Measurements from ENCODE around the gene MKNK1.

MKNK1 gene

DNA sequence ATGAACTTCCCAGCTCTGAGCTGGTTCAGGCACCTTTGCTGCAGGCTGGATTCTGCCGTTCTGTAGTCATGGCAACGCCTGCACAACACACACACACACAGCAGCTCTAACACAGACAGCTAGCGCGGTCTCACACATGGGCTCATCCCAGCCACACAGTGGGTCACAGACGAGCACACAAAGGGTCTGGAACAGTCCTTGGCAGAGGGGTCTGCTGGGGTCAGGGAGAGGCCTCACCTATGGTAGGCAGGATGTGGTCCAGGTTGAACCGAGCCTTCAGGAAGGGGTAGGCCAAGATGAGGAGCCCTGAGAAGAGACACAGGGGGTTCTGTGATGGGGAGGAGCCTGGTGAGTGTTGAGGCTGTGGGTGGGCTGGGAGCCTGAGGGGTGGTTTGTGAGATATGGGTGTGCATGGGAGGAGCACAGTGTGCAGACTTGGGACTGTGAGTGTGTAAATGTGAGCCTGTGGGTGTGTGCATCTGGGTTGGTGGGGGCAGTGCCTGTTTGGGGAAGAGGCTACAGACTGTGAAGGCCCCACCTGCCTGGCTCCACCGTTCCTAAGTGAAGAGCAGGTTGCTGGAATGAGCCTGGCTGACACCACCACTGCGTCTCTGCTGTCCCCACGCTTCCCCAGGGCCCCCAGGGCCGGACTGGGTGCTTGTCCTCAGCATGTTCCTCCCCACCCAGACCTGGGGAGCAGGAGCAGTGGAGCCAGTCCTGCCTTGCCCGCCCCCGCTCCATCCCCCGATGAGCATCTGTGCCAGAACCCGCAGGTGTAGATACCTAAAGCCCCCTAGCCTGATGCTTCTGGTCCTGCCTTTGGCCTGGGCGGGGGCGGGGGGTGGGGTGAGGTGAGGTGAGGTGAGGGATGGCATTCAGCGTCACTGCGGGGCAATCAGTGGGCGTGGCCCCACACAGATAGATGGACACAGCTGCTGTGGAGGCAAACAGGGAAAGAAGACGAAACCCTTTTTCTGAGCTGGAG lies 54.1 kb downstream of the MKNK1 start:
- no peak overlapping the region for H3K27ac ChIP-seq
- no peak for DNase-seq (ENCODE audit: low spot score)
- TF ChIP-seq, protein P1, sequence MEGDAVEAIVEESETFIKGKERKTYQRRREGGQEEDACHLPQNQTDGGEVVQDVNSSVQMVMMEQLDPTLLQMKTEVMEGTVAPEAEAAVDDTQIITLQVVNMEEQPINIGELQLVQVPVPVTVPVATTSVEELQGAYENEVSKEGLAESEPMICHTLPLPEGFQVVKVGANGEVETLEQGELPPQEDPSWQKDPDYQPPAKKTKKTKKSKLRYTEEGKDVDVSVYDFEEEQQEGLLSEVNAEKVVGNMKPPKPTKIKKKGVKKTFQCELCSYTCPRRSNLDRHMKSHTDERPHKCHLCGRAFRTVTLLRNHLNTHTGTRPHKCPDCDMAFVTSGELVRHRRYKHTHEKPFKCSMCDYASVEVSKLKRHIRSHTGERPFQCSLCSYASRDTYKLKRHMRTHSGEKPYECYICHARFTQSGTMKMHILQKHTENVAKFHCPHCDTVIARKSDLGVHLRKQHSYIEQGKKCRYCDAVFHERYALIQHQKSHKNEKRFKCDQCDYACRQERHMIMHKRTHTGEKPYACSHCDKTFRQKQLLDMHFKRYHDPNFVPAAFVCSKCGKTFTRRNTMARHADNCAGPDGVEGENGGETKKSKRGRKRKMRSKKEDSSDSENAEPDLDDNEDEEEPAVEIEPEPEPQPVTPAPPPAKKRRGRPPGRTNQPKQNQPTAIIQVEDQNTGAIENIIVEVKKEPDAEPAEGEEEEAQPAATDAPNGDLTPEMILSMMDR (IDR thresholded peaks at IDR 0.05) = no peak
- no peak overlapping the region for H3K4me3 ChIP-seq

DNA sequence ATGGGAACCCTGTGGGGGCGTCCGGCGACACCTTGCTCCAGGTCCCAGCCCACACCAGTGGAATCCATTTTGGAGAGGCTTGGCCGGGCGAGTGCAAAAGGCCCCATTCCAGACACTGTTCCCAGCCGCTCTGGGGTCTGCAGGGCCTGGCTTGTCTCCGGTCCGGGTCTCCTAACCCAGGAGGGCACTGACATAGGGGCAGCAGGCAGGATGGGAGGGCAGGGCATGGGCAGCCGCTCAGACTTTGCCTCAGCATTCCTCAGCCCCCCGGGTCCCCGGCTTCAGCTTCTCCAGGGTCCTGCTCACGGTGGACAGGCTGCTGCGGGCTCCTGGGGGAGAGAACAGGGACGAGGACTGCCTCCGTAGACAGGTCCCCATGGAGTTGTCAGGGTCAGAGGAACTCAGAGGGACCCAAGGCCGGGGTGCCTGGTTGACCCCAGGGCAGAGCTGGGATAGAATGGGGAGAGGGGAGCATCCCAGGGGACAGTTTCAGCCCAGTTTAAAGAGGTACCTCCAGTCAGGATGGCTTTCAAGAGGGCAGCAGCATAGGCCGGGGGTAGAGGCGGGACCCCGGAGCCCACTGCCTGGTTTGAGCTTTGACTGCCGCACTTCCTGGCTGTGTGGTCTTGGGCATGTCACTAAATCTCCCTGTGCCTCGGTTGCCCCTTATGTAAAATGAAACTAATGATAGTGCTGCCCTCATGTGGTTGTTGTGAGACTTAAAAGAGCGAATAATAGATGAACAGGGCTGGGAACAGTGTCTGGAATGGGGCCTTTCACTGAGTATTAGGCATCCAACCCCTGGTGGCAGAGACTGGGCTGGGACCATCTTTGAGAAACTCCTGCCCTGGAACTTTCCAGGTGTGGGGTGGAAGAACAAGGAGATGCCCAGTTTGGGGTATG lies 56.3 kb downstream of the MKNK1 start:
- TF ChIP-seq, protein P1 (IDR thresholded peaks at IDR 0.05) = peak; percentile 24
- Histone ChIP-seq H3K4me3 (no peak overlapping the region), H3K27ac (no peak overlapping the region)
- DNase-seq (ENCODE audit: low spot score) = no peak

DNA sequence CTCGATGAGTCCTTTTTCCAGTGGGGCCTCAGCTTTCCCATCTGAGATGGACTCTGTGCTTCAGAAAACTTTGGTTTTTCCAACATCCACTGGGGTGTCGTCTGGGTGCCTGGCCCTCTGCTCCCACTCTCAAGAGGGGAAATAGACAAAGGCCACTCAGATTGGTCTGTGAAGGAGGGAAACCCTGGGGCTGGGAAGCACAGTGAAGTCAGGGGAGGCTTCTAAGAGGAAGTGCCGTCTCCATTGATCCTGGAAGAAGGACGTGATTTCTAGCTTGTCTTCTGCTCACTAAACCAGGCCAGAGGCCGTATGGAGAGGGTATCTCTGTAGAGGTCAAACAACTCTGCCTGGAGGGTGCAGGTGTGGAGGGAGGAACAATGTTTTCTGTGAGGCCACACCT lies 57.9 kb downstream of the MKNK1 start:
- no peak for DNase-seq (ENCODE audit: low spot score)
- TF ChIP-seq, protein P1 (IDR thresholded peaks at IDR 0.05) = no peak
- no peak overlapping the region for H3K27ac ChIP-seq
- no peak overlapping the region for H3K4me3 ChIP-seq

DNA sequence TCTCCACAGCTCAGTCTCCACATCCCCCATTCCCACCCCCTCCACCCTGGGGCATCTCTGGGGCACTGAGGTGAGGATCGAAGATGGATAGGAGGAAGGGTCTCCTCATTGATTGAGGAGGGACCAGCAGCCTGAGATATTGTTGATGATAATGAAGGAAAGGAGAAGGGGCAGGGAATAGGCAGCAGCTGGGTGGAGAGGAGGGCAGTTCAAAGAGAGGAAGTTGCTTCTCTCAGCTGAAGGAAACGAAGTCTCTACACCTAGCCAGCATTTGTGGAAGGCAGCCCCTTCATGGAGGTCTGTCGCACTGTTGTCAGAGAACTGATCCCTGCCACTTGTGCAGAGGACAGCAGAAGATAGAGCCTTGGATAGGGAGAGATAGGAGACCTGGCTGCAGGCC lies 58.3 kb downstream of the MKNK1 start:
- no peak for DNase-seq (ENCODE audit: low spot score)
- TF ChIP-seq, protein P1 (IDR thresholded peaks at IDR 0.05) = no peak
- H3K4me3 ChIP-seq = no peak overlapping the region
- no peak overlapping the region for H3K27ac ChIP-seq

DNA sequence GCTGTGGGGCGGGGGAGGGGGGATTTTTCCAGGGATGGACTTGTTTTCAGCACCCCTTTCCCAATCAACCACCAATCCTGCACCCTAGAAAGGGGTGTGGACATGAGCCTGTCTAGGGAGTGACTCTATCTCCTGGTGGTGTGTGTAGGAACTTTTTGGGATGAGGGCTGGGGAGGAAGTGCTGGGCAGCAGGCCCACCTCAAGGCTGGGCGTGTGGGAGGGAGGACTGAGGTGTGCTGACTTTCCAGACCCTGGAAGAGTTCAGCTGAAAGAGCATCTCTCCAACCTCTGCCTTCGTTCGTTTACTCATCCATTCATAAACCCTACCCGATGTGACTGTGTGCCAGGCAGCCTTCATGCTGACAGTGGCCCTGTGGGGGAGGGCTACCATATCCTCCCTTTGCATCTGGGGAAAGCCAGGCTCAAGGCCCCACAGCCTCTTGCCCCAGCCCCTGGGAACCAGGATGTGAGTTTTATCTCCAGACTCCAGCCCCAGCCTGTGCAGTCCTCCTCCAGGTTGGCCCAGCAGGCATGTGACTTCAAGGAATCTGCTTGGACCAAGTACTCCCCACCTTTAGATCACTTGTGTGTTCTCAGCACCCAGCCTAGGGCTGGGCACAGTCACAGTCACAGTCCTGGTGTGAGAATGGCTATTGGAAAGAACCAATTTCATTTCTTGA lies 59.4 kb downstream of the MKNK1 start:
- H3K4me3 ChIP-seq = no peak overlapping the region
- no peak overlapping the region for H3K27ac ChIP-seq
- TF ChIP-seq, protein P1 (IDR thresholded peaks at IDR 0.05) = no peak
- no peak for DNase-seq (ENCODE audit: low spot score)

DNA sequence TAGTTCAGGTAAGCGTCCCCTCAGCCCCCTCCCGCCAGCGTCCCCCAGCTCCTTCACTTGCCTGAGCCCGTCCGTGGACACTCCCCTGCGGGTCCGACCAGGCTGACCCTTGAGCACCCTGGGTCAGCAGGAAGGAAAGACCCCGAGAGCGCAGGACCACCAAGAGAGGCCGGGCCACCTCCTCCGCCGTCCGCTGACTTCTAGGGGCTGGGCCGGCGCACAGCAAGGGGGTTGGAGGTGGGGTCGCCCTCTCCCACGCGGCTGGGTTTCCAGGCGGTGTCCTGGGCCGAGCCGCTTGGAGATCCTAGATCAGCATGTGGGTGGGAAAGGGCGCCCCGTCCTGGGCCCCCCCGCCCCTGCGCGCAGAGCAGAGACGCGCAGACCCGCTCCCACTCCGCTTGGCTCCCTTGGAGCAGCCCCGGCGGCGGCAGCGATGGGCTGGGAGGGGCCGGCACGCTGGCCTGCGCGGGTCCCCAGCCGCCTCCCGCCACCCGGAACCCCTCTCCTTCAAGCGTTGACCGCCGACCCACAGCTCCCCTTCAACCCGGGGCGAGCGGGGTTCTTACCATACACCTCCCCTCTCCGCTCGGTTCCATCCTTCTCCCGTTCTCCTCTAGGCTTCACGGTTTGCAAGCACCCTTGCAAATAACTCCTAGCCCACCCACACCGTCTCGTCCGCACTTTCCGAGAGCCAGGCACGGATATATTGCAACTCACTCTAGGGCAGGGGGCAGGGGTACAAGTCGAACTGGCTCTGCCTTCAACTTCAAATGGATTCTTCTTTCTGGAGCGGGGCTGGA lies 60.1 kb downstream of the MKNK1 start:
- no peak for DNase-seq (ENCODE audit: low spot score)
- TF ChIP-seq, protein P1 (IDR thresholded peaks at IDR 0.05) = no peak
- Histone ChIP-seq H3K4me3 (peak overlapping the region; percentile 53), H3K27ac (no peak overlapping the region)

Measured in coronary artery (tissue), 2 donors.